Astrocyte of the spinal cord (primary cell): Measurements from ENCODE around the gene VCAN.

ENCODE experiments used
- DNase-seq: peaks from one replicate; pipeline ENCODE4 v3.0.0; 2011; ENCODE audit warnings: low read depth, low spot score
- H3K4me3 ChIP-seq: 2 replicates; pipeline ENCODE4 v1.5.1; 2011; ENCODE audit warnings: low read depth, mild to moderate bottlenecking, low read length, moderate library complexity
- in situ Hi-C: cut with HindIII; loops from 2 replicates; pipeline ENCODE4 v1.10.0; 2017; ENCODE audit warnings: low sequenced_read_pairs
- TF ChIP-seq, protein P1 (sequence below): IDR thresholded peaks from 2 replicates; pipeline ENCODE4 v1.5.1; 2012; ENCODE audit warnings: low read depth, mild to moderate bottlenecking, low read length, inconsistent platforms

VCAN gene

DNA sequence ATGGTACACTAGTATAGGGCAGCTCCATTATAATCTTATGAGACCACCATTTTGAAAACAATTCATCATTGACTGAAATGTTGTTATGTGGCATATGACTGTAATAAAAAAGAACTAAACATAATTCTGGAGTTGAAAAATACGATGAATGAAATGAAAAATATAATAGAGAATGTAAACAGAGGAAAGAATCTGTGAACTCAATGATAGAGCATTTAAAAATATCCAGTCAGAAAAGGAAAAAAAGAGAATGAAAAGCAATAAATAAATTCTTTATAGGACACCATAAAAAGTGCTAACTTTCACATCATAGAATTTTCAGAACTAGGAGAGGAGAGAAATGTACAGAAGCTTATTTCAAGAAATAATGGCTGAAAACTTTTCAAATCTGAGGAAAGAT is 17.6 kb upstream of the VCAN start:
- in situ Hi-C loops: no loop called here
- DNase-seq: no peak
- TF ChIP-seq, protein P1, sequence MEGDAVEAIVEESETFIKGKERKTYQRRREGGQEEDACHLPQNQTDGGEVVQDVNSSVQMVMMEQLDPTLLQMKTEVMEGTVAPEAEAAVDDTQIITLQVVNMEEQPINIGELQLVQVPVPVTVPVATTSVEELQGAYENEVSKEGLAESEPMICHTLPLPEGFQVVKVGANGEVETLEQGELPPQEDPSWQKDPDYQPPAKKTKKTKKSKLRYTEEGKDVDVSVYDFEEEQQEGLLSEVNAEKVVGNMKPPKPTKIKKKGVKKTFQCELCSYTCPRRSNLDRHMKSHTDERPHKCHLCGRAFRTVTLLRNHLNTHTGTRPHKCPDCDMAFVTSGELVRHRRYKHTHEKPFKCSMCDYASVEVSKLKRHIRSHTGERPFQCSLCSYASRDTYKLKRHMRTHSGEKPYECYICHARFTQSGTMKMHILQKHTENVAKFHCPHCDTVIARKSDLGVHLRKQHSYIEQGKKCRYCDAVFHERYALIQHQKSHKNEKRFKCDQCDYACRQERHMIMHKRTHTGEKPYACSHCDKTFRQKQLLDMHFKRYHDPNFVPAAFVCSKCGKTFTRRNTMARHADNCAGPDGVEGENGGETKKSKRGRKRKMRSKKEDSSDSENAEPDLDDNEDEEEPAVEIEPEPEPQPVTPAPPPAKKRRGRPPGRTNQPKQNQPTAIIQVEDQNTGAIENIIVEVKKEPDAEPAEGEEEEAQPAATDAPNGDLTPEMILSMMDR: no peak
- no peak overlapping the region for H3K4me3 ChIP-seq

DNA sequence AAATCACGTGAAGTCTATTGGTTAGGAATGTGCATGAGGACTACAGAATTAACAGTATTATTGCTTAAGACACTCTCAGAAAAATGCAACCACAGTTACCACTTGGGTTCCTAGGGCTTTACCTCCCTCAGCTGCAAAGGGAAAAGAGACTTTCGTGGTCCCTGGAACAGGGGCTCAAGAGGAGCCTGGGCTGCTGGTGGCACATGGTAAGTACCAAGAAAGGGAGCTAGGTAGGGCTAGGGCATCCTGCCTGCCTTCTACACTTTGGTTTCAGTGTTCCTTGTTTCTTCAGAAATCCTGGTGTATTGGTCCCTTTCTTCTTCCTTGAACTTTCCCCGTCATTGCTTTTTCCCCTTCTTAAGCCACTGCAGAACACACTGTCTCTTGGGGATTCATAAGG is 7.3 kb upstream of the VCAN start:
- no peak for DNase-seq
- H3K4me3 ChIP-seq: no peak overlapping the region
- TF ChIP-seq, protein P1: no peak
- in situ Hi-C loops: no loop called here

DNA sequence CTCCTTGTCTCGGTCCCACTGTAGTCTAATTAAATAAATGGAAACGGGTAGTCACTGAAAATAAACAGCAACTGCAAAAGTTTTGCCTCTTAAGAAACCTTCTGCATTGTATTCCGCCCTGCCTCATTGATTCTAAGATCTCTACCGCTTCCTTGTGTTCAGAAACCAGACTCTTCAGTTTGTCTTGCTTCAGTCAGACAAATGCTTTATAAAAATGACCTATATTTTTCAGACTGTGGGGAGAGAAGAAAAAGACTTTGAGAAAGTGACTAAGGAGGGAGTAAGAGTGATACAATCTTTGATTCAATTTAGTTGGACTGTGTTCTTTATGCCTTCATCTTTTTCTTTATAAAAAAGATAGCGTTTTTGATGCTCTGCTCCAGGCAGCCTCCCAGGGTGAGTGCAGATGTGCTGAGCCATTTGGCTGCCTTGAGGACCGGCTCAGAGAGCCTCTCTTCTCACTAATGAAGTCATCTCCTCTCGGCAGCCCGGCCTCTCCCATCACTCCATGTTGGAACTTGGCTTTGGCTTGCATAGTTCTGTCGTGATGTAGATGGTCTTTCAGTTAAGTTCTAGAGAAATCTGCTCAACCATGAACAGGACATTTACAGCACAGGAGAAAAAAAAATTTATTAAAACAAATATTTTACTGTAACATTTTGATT is 4.0 kb upstream of the VCAN start:
- H3K4me3 ChIP-seq: no peak overlapping the region
- in situ Hi-C loops: no loop called here
- TF ChIP-seq, protein P1: peak; percentile 26
- peak; percentile 79 for DNase-seq

DNA sequence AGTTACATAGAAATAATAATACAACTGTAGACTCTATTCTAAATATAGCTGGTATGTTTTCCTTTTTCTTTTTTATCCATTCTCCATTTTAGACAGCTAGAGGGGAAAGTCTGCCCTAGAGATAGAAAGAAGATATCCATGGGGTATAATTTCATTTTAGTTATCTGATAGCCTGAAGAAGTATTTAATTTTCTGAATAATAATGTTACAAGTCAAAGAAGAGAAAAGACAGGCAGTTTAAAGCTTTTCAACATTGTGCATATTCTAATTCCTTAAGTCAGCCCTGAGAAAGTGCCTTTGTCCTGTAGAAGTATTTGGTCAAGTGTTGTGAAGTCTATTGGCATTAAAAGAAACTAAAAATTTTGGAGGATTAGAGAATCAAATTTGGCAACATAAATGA is 2.5 kb upstream of the VCAN start:
- in situ Hi-C loops: no loop called here
- TF ChIP-seq, protein P1: no peak
- no peak overlapping the region for H3K4me3 ChIP-seq
- DNase-seq: no peak

DNA sequence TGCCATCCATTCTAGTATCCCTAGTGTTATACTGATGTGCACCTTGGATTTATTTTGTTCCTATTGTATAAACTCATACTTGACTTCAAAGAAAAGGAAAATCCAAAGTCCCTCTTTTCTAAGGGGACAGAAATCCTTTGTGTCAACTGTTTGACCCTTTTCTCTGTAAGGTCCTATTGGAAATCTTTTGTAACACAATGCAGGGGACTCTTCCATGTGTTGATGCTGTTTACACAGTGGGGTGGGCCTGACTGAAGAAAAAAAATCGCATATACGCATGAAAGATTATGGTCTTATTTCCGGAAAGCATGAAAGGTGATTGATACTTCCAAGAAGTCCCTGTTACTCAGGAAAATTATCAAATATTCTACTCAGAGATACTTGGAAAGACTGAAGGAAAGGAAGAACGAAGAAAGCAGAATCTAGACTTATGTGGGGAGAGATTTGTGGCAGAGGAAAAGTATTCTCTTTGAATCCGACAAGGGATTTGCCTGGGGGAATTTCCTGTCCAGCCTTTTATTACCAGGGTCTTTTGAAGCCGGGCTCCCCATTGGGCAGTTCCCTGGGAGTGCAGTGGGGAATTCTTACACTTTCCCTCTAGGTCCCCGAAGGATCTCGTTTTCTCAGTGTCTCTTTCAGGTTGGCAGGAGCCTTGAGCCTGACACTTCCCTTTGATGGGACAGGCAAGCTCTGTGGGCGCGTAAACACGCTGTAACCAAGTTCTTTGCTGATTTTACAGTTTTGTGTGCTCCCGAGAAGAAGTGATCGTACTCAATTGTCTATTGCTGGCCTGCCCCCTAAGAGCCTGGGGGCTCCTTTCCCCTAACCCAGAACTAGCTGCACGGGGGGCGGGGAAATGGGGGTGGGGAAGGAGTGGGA is 779 bp upstream of the VCAN start:
- H3K4me3 ChIP-seq: peak overlapping the region; percentile 85
- in situ Hi-C loops: no loop called here
- TF ChIP-seq, protein P1: no peak
- DNase-seq: peak; percentile 37

DNA sequence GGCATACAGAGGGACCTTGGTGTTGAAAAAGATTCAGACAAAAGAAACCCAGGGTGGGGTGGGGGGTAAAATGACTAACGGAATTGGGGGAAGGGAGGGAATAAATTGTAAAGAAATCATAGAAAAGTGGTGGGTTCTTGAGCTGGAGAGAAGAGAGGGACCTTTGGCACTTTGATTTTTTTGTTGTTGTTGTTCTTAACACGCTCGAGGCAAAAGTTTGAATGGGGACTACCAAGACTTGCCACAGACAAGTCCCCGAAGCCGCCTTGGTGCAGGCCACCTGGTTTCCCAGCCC is 616 bp downstream of the VCAN start:
- H3K4me3 ChIP-seq: peak overlapping the region; percentile 85
- in situ Hi-C loops: no loop called here
- DNase-seq: no peak
- TF ChIP-seq, protein P1: no peak
